ENCODE measurements around the gene SNX10. TPM values are rescaled to one million over a fixed set of nuclear protein-coding genes. Genes with fewer than 3 reads are reported as not detected.

SNX10 gene
- total RNA-seq, 1 experiment from 2014 or later = 8.8 TPM

- CTCF ChIA-PET = no interaction called here
- Histone ChIP-seq H3K9me3 (no peaks in the 10 kb centered on the region), H3K36me3 (ENCODE audit: control insufficient read depth, insufficient read depth, low read length) (no peaks in the 10 kb centered on the region), H3K4me1 (no peaks in the 10 kb centered on the region), H3K27me3 (replicated peaks; ENCODE audit: control insufficient read depth, insufficient read depth, low read length) (no peaks in the 10 kb centered on the region), H3K4me3 (ENCODE audit: low read depth, low read length) (no peak overlapping the region)
- POLR2A ChIA-PET = no interaction called here
- Mint-ChIP-seq H3K4me3 (ENCODE audit: unreplicated experiment) (no peak overlapping the region), H3K4me1 (ENCODE audit: low read depth, unreplicated experiment) (peaks cover 10% of the 10 kb centered on the region), H3K27ac (ENCODE audit: unreplicated experiment) (no peak overlapping the region), H3K27me3 (ENCODE audit: insufficient read depth, unreplicated experiment) (no peaks in the 10 kb centered on the region), H3K36me3 (ENCODE audit: insufficient read depth, unreplicated experiment) (no peaks in the 10 kb centered on the region), H3K9me3 (ENCODE audit: unreplicated experiment) (no peaks in the 10 kb centered on the region)
- BruUV-seq (replicated peaks) = no TSS peak
- no peak for DNase-seq
- TF ChIP-seq CTCF (IDR thresholded peaks at IDR 0.05; ENCODE audit: insufficient read depth in 1 of 2, low read depth in 1 of 2, low read length in 1 of 2, severe bottlenecking in 1 of 2, unreplicated experiment in 1 of 2) = no peak
- intact Hi-C loops (cut with micrococcal nuclease; ENCODE audit: unreplicated experiment) = no loop called here
These were observed 3.4 kb downstream of the SNX10 start for GRCh38 chr7:26295015-26295414.

GRCh38 chr7:26295586-26295985 is 3.9 kb downstream of the SNX10 start:
- Histone ChIP-seq H3K4me1 (no peaks in the 10 kb centered on the region), H3K9me3 (no peaks in the 10 kb centered on the region), H3K36me3 (ENCODE audit: control insufficient read depth, insufficient read depth, low read length) (no peaks in the 10 kb centered on the region), H3K4me3 (ENCODE audit: low read depth, low read length) (no peak overlapping the region), H3K27me3 (replicated peaks; ENCODE audit: control insufficient read depth, insufficient read depth, low read length) (no peaks in the 10 kb centered on the region)
- no peak for TF ChIP-seq CTCF (IDR thresholded peaks at IDR 0.05; ENCODE audit: insufficient read depth in 1 of 2, low read depth in 1 of 2, low read length in 1 of 2, severe bottlenecking in 1 of 2, unreplicated experiment in 1 of 2)
- ChIA-PET POLR2A (no interaction called here), CTCF (no interaction called here)
- Mint-ChIP-seq H3K36me3 (ENCODE audit: insufficient read depth, unreplicated experiment) (no peaks in the 10 kb centered on the region), H3K9me3 (ENCODE audit: unreplicated experiment) (no peaks in the 10 kb centered on the region), H3K4me3 (ENCODE audit: unreplicated experiment) (no peak overlapping the region), H3K27me3 (ENCODE audit: insufficient read depth, unreplicated experiment) (no peaks in the 10 kb centered on the region), H3K27ac (ENCODE audit: unreplicated experiment) (no peak overlapping the region), H3K4me1 (ENCODE audit: low read depth, unreplicated experiment) (peaks cover 10% of the 10 kb centered on the region)
- no peak for DNase-seq
- BruUV-seq (replicated peaks) = no TSS peak
- intact Hi-C loops (cut with micrococcal nuclease; ENCODE audit: unreplicated experiment) = no loop called here

GRCh38 chr7:26298472-26299058 is 6.9 kb downstream of the SNX10 start:
- no peak for DNase-seq
- no peak overlapping the region for H3K4me3 ChIP-seq (ENCODE audit: low read depth, low read length)
- H3K27ac Mint-ChIP-seq (ENCODE audit: unreplicated experiment) = no peak overlapping the region
- no peaks in the 10 kb centered on the region for H3K27me3 Mint-ChIP-seq (ENCODE audit: insufficient read depth, unreplicated experiment)
- ChIA-PET CTCF (no interaction called here), POLR2A (no interaction called here)
- BruUV-seq (replicated peaks) = no TSS peak
- TF ChIP-seq CTCF (IDR thresholded peaks at IDR 0.05; ENCODE audit: insufficient read depth in 1 of 2, low read depth in 1 of 2, low read length in 1 of 2, severe bottlenecking in 1 of 2, unreplicated experiment in 1 of 2) = no peak
- H3K4me1 ChIP-seq = no peaks in the 10 kb centered on the region
- no peak overlapping the region for H3K4me3 Mint-ChIP-seq (ENCODE audit: unreplicated experiment)
- H3K9me3 Mint-ChIP-seq (ENCODE audit: unreplicated experiment) = no peaks in the 10 kb centered on the region
- intact Hi-C loops (cut with micrococcal nuclease; ENCODE audit: unreplicated experiment) = no loop called here
- no peaks in the 10 kb centered on the region for H3K9me3 ChIP-seq
- no peaks in the 10 kb centered on the region for H3K4me1 Mint-ChIP-seq (ENCODE audit: low read depth, unreplicated experiment)
- no peaks in the 10 kb centered on the region for H3K27me3 ChIP-seq (replicated peaks; ENCODE audit: control insufficient read depth, insufficient read depth, low read length)
- H3K36me3 Mint-ChIP-seq (ENCODE audit: insufficient read depth, unreplicated experiment) = no peaks in the 10 kb centered on the region
- H3K36me3 ChIP-seq (ENCODE audit: control insufficient read depth, insufficient read depth, low read length) = no peaks in the 10 kb centered on the region

All from Caco-2 (cell line).